Thyroid gland (tissue), 4 donors: ENCODE data around the gene TFRC.

Experiments used
- POLR2A ChIP-seq, 2 donors: fragments of 450-650 bp; IDR thresholded peaks; one replicate each; pipeline ENCODE4 v1.6.1; 2017; ENCODE audit warnings: antibody characterized with exemption in 2 of 2, mild to moderate bottlenecking in 2 of 2, moderate library complexity in 1 of 2
- TF ChIP-seq, protein P1 (sequence below), 6 experiments: fragments of 200-600 bp in 3 of 6; fragments of 450-650 bp in 3 of 6; sonication (generic) in 3 of 6; IDR thresholded peaks; one replicate each; pipeline ENCODE4 v1.5.1; 2016 to 2019; ENCODE audit warnings: antibody characterized with exemption in 6 of 6, mild to moderate bottlenecking in 2 of 6, inconsistent platforms in 1 of 6, moderate library complexity in 1 of 6

- no peak for TF ChIP-seq POLR2A (IDR thresholded peaks at IDR 0.05)
- TF ChIP-seq, protein P1, sequence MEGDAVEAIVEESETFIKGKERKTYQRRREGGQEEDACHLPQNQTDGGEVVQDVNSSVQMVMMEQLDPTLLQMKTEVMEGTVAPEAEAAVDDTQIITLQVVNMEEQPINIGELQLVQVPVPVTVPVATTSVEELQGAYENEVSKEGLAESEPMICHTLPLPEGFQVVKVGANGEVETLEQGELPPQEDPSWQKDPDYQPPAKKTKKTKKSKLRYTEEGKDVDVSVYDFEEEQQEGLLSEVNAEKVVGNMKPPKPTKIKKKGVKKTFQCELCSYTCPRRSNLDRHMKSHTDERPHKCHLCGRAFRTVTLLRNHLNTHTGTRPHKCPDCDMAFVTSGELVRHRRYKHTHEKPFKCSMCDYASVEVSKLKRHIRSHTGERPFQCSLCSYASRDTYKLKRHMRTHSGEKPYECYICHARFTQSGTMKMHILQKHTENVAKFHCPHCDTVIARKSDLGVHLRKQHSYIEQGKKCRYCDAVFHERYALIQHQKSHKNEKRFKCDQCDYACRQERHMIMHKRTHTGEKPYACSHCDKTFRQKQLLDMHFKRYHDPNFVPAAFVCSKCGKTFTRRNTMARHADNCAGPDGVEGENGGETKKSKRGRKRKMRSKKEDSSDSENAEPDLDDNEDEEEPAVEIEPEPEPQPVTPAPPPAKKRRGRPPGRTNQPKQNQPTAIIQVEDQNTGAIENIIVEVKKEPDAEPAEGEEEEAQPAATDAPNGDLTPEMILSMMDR (IDR thresholded peaks at IDR 0.05) = no peak
Observed at GRCh38 chr3:196120291-196120951, 38.5 kb upstream of the TFRC start.
